ENCODE measurements around the gene UBE2G1. TPM values are rescaled to one million over a fixed set of nuclear protein-coding genes. Genes with fewer than 3 reads are reported as not detected.

UBE2G1 gene
- polyA plus RNA-seq, 1 donor from 2014 or later, result 65.8 TPM

GRCh38 chr17:4341616-4341977 lies 24.9 kb downstream of the UBE2G1 start:
- Histone ChIP-seq H4K20me1 (ENCODE audit: insufficient read depth) (no peaks in the 10 kb centered on the region), H3K4me2 (ENCODE audit: low read length) (no peak overlapping the region)

GRCh38 chr17:4340914-4341615 lies 25.4 kb downstream of the UBE2G1 start:
- no peaks in the 10 kb centered on the region for H3K9me2 ChIP-seq (ENCODE audit: insufficient read depth, low read length)
- no peak overlapping the region for H3K4me2 ChIP-seq (ENCODE audit: low read length)
- H2AFZ ChIP-seq (ENCODE audit: low read depth, low read length), result no peak overlapping the region
- no peaks in the 10 kb centered on the region for H3K9me3 ChIP-seq (ENCODE audit: low read length)
- H3K36me3 ChIP-seq (ENCODE audit: insufficient read depth, low read length), result no peaks in the 10 kb centered on the region
- H3K79me2 ChIP-seq (replicated peaks; ENCODE audit: insufficient read depth, low read length), result peaks cover 70% of the 10 kb centered on the region
- no peaks in the 10 kb centered on the region for H4K20me1 ChIP-seq (ENCODE audit: insufficient read depth)
- H3K9ac ChIP-seq (ENCODE audit: low read length), result no peak overlapping the region
- no peaks in the 10 kb centered on the region for H3K27me3 ChIP-seq (ENCODE audit: insufficient read depth, low read depth, low read length)
- H3K4me3 ChIP-seq (ENCODE audit: low read length), result no peak overlapping the region
- no peak overlapping the region for H3K27ac ChIP-seq (ENCODE audit: low read length)
- H3F3A ChIP-seq (ENCODE audit: insufficient read depth, low read length, poor library complexity, severe bottlenecking), result no peaks in the 10 kb centered on the region
- TF ChIP-seq CTCF (IDR thresholded peaks at IDR 0.05; ENCODE audit: poor library complexity, severe bottlenecking) (no peak), EZH2 (IDR thresholded peaks at IDR 0.05; ENCODE audit: borderline replicate concordance, insufficient read depth, low read length, poor library complexity, severe bottlenecking) (no peak), EP300 (conservative IDR thresholded peaks at IDR 0.05; ENCODE audit: poor library complexity, severe bottlenecking) (no peak), TAF1 (IDR thresholded peaks at IDR 0.05; ENCODE audit: low read depth) (no peak), POLR2AphosphoS5 (IDR thresholded peaks at IDR 0.05) (no peak), RAD21 (conservative IDR thresholded peaks at IDR 0.05) (no peak), SMC3 (conservative IDR thresholded peaks at IDR 0.05; ENCODE audit: poor library complexity) (no peak)

More at GRCh38 chr17:4341616-4341977, 24.9 kb downstream of the UBE2G1 start:
- Histone ChIP-seq H3K9me2 (ENCODE audit: insufficient read depth, low read length) (no peaks in the 10 kb centered on the region), H3K27me3 (ENCODE audit: insufficient read depth, low read depth, low read length) (no peaks in the 10 kb centered on the region), H3K9ac (ENCODE audit: low read length) (no peak overlapping the region), H3K27ac (ENCODE audit: low read length) (no peak overlapping the region), H3K79me2 (replicated peaks; ENCODE audit: insufficient read depth, low read length) (peaks cover 66% of the 10 kb centered on the region), H3K4me3 (ENCODE audit: low read length) (no peak overlapping the region), H3K9me3 (ENCODE audit: low read length) (no peaks in the 10 kb centered on the region), H2AFZ (ENCODE audit: low read depth, low read length) (no peak overlapping the region), H3K36me3 (ENCODE audit: insufficient read depth, low read length) (no peaks in the 10 kb centered on the region), H3F3A (ENCODE audit: insufficient read depth, low read length, poor library complexity, severe bottlenecking) (no peaks in the 10 kb centered on the region)
- TF ChIP-seq POLR2AphosphoS5 (IDR thresholded peaks at IDR 0.05) (no peak), MXI1 (conservative IDR thresholded peaks at IDR 0.05; ENCODE audit: poor library complexity, severe bottlenecking) (no peak), CTCF (IDR thresholded peaks at IDR 0.05; ENCODE audit: poor library complexity, severe bottlenecking) (no peak), SMC3 (conservative IDR thresholded peaks at IDR 0.05; ENCODE audit: poor library complexity) (no peak), REST (IDR thresholded peaks at IDR 0.05; ENCODE audit: borderline replicate concordance) (no peak), EZH2 (IDR thresholded peaks at IDR 0.05; ENCODE audit: borderline replicate concordance, insufficient read depth, low read length, poor library complexity, severe bottlenecking) (no peak), EP300 (conservative IDR thresholded peaks at IDR 0.05; ENCODE audit: poor library complexity, severe bottlenecking) (no peak), TAF1 (IDR thresholded peaks at IDR 0.05; ENCODE audit: low read depth) (no peak), RAD21 (conservative IDR thresholded peaks at IDR 0.05) (no peak)

All from neural cell (in vitro differentiated cells).